Measurements from ENCODE around the gene ZNF423.

The ZNF423 gene

GRCh38 chr16:49628148-49628547, 227.8 kb downstream of the ZNF423 start:
- no peak for DNase-seq

- no peak for DNase-seq
Measured at GRCh38 chr16:49625311-49626065, 230.4 kb downstream of the ZNF423 start.

- no peak for DNase-seq
Measured at GRCh38 chr16:49623501-49624266, 232.2 kb downstream of the ZNF423 start.

- DNase-seq, result no peak
Measured at GRCh38 chr16:49622421-49623402, 233.2 kb downstream of the ZNF423 start.

GRCh38 chr16:49622084-49622390, 233.9 kb downstream of the ZNF423 start:
- no peak for DNase-seq

- DNase-seq, result no peak
Measured at GRCh38 chr16:49621241-49622083, 234.4 kb downstream of the ZNF423 start.

- peak in 1 of 51 donors; percentile 10 for DNase-seq
Measured at GRCh38 chr16:49620869-49621240, 235.1 kb downstream of the ZNF423 start.

GRCh38 chr16:49620158-49620868, 235.6 kb downstream of the ZNF423 start:
- peak in 17 of 51 donors; percentile 3 to 64 (median 27) for DNase-seq

- no peak for DNase-seq
Measured at GRCh38 chr16:49619811-49620157, 236.1 kb downstream of the ZNF423 start.

GRCh38 chr16:49618955-49619354, 237.0 kb downstream of the ZNF423 start:
- no peak for DNase-seq

GRCh38 chr16:49617710-49618330, 238.1 kb downstream of the ZNF423 start:
- DNase-seq, result no peak

GRCh38 chr16:49617016-49617629, 238.8 kb downstream of the ZNF423 start:
- no peak for DNase-seq

- DNase-seq, result no peak
Measured at GRCh38 chr16:49615576-49615975, 240.3 kb downstream of the ZNF423 start.

GRCh38 chr16:49610983-49611382, 244.9 kb downstream of the ZNF423 start:
- DNase-seq, result no peak

- DNase-seq, result peak in 5 of 51 donors; percentile 10 to 30 (median 19)
Measured at GRCh38 chr16:49608779-49609178, 247.1 kb downstream of the ZNF423 start.

GRCh38 chr16:49608098-49608497, 247.8 kb downstream of the ZNF423 start:
- DNase-seq, result no peak

GRCh38 chr16:49605536-49606254, 250.2 kb downstream of the ZNF423 start:
- no peak for DNase-seq

GRCh38 chr16:49604602-49605001, 251.3 kb downstream of the ZNF423 start:
- DNase-seq, result no peak

GRCh38 chr16:49603956-49604355, 252.0 kb downstream of the ZNF423 start:
- DNase-seq, result no peak

All from hypothalamus (tissue), 51 donors.